Measurements from ENCODE around the gene TMEM269.

Gene TMEM269

DNA sequence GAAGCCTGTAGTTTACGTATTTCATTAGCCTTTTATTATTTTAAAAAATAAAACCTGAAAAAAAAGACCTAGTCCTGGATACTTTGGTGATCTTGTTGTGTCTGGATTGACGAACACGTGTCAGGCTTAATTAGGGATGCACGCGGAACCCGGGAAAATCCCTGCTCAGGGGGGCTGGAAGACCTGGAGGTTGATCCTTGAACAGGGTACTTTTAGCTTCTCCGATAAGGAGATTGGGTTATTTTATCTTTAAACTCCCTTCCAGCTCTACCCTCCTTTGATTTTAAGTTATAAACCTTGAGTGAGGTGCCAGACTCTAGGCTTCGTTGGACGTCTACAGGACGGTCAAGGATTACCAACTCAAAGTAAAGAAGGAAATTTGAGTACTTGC lies 61.1 kb downstream of the TMEM269 start:
- Histone ChIP-seq H3K36me3 (ENCODE audit: control insufficient read depth in 4 of 4, insufficient read depth in 4 of 4, low read length in 3 of 4) (peaks cover 7 to 48% (median 30%) of the 10 kb centered on the region in 4 experiments), H3K27me3 (replicated peaks in 2 of 5; ENCODE audit: control insufficient read depth in 4 of 5, insufficient read depth in 5 of 5, low read length in 4 of 5) (no peaks in the 10 kb centered on the region), H3K4me3 (ENCODE audit: control insufficient read depth in 1 of 7, extremely low read depth in 1 of 7, insufficient read depth in 4 of 7, low read depth in 2 of 7, low read length in 6 of 7) (peak overlapping the region; percentile 74 to 91 (median 85)), H3K9me3 (ENCODE audit: control extremely low read depth in 1 of 5, control insufficient read depth in 4 of 5, insufficient read depth in 2 of 5, low read depth in 1 of 5, low read length in 4 of 5) (peaks cover 0 to 3% (median 0%) of the 10 kb centered on the region in 5 experiments), H3K4me1 (ENCODE audit: control extremely low read depth in 1 of 4, control insufficient read depth in 4 of 4, insufficient read depth in 4 of 4, low read length in 3 of 4) (peaks cover 8 to 22% (median 16%) of the 10 kb centered on the region in 4 experiments), H3K27ac (ENCODE audit: insufficient read depth in 1 of 2, low read depth in 1 of 2, low read length in 2 of 2, poor library complexity in 1 of 2, severe bottlenecking in 2 of 2) (peak overlapping the region in 1 of 2 experiments; percentile 83)
- 2% methylated on average over 7 of the region's 10 CpGs for WGBS (ENCODE audit: insufficient coverage)
- POLR2A ChIA-PET: interaction anchor here (1.0 kb wide), 1 partner anchor 29 kb away, joined by 3 read pairs; the partner anchor contains the start of genes ERMAP and SVBP
- CTCF ChIA-PET: interaction anchor here (0.7 to 2.7 kb wide), 11 partner anchors 8 to 228 kb away, joined by 3 to 8 read pairs (median 3); partner anchors contain the start of genes C1orf50 and P3H1
- DNase-seq: no peak

- H3K27ac ChIP-seq (ENCODE audit: insufficient read depth in 1 of 2, low read depth in 1 of 2, low read length in 2 of 2, poor library complexity in 1 of 2, severe bottlenecking in 2 of 2): peak within 1 kb of the TSS; percentile 7 to 83
- peaks cover 8 to 22% (median 16%) of the 10 kb centered on the region in 4 experiments for H3K4me1 ChIP-seq (ENCODE audit: control extremely low read depth in 1 of 4, control insufficient read depth in 4 of 4, insufficient read depth in 4 of 4, low read length in 3 of 4)
- peaks cover 0 to 10% (median 3%) of the 10 kb centered on the region in 5 experiments for H3K9me3 ChIP-seq (ENCODE audit: control extremely low read depth in 1 of 5, control insufficient read depth in 4 of 5, insufficient read depth in 2 of 5, low read depth in 1 of 5, low read length in 4 of 5)
- no peaks in the 10 kb centered on the region for H3K27me3 ChIP-seq (replicated peaks in 2 of 5; ENCODE audit: control insufficient read depth in 4 of 5, insufficient read depth in 5 of 5, low read length in 4 of 5)
- whole genome bisulfite sequencing (ENCODE audit: insufficient coverage): 0% methylated on average over 47 of the region's 50 CpGs
- DNase-seq: peak; percentile 95 to 97 (median 97)
- H3K36me3 ChIP-seq (ENCODE audit: control insufficient read depth in 4 of 4, insufficient read depth in 4 of 4, low read length in 3 of 4): peaks cover 8 to 53% (median 34%) of the 10 kb centered on the region in 4 experiments
- peak within 1 kb of the TSS; percentile 74 to 91 (median 85) for H3K4me3 ChIP-seq (ENCODE audit: control insufficient read depth in 1 of 7, extremely low read depth in 1 of 7, insufficient read depth in 4 of 7, low read depth in 2 of 7, low read length in 6 of 7)
- CTCF ChIA-PET: interaction anchor here (0.7 to 2.7 kb wide), 11 partner anchors 8 to 227 kb away, joined by 3 to 8 read pairs (median 4); partner anchors contain the start of genes C1orf50 and P3H1
- POLR2A ChIA-PET: interaction anchor here (0.7 to 1.0 kb wide), 2 partner anchors 30 to 79 kb away, joined by 3 read pairs; partner anchors contain the start of genes C1orf50, ERMAP, P3H1 and SVBP
These were observed 61.7 kb downstream of the TMEM269 start, which contains the start of gene ZNF691 for GRCh38 chr1:42846257-42847110. Gene ZNF691, plus strand, starts transcription at chr1:42846613. Its CDS starts 3,046 bp downstream, at chr1:42849659.

DNA sequence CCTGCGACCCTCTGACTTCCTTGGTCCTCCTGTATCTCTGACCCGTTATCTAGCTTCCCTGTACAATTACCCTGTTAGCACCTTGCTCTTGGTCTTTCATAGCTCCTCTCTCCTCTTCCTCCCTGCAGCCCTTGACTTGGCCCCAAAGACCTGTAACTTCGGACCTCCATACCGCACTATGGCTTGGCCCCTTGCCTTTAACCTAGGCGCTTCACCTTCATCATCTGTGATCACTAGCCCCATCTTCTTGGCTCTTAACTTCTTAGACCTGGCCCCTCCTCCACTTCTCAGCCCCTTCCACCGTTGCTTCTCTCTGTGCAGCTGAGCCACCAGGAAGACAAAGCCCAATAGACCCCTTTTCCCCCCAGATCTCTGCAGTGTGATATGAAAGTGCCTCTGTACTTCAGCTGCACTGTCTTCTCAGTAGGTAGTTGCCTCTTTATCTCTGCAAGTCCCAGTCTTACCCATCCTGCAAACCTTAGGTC lies 62.4 kb downstream of the TMEM269 start:
- H3K27me3 ChIP-seq (replicated peaks in 2 of 5; ENCODE audit: control insufficient read depth in 4 of 5, insufficient read depth in 5 of 5, low read length in 4 of 5): no peaks in the 10 kb centered on the region
- peaks cover 7 to 53% (median 37%) of the 10 kb centered on the region in 4 experiments for H3K36me3 ChIP-seq (ENCODE audit: control insufficient read depth in 4 of 4, insufficient read depth in 4 of 4, low read length in 3 of 4)
- peaks cover 8 to 22% (median 16%) of the 10 kb centered on the region in 4 experiments for H3K4me1 ChIP-seq (ENCODE audit: control extremely low read depth in 1 of 4, control insufficient read depth in 4 of 4, insufficient read depth in 4 of 4, low read length in 3 of 4)
- ChIA-PET POLR2A (interaction anchor here (0.6 to 0.7 kb wide), 2 partner anchors 80 to 192 kb away, joined by 3 read pairs; partner anchors contain the start of genes C1orf50 and P3H1), CTCF (interaction anchor here (0.6 to 2.7 kb wide), 8 partner anchors 11 to 1153 kb away, joined by 3 to 8 read pairs (median 4); no protein-coding TSS in a partner anchor)
- peak in 1 of 3 donors; percentile 12 for DNase-seq
- WGBS (ENCODE audit: insufficient coverage): 9% methylated on average over 6 of the region's 6 CpGs
- peak overlapping the region; percentile 7 to 83 for H3K27ac ChIP-seq (ENCODE audit: insufficient read depth in 1 of 2, low read depth in 1 of 2, low read length in 2 of 2, poor library complexity in 1 of 2, severe bottlenecking in 2 of 2)
- H3K9me3 ChIP-seq (ENCODE audit: control extremely low read depth in 1 of 5, control insufficient read depth in 4 of 5, insufficient read depth in 2 of 5, low read depth in 1 of 5, low read length in 4 of 5): peaks cover 0 to 16% (median 6%) of the 10 kb centered on the region in 5 experiments
- H3K4me3 ChIP-seq (ENCODE audit: control insufficient read depth in 1 of 7, extremely low read depth in 1 of 7, insufficient read depth in 4 of 7, low read depth in 2 of 7, low read length in 6 of 7): peak overlapping the region; percentile 74 to 91 (median 85)

GRCh38 chr1:42847721-42848460 lies 63.1 kb downstream of the TMEM269 start:
- ChIA-PET CTCF (interaction anchor here (0.6 to 1.3 kb wide), 5 partner anchors 14 to 1153 kb away, joined by 3 to 5 read pairs (median 3); no protein-coding TSS in a partner anchor), POLR2A (interaction anchor here (0.6 kb wide), 2 partner anchors 192 to 216 kb away, joined by 3 read pairs; no protein-coding TSS in a partner anchor)
- Histone ChIP-seq H3K4me1 (ENCODE audit: control extremely low read depth in 1 of 4, control insufficient read depth in 4 of 4, insufficient read depth in 4 of 4, low read length in 3 of 4) (peaks cover 8 to 22% (median 16%) of the 10 kb centered on the region in 4 experiments), H3K27me3 (replicated peaks in 2 of 5; ENCODE audit: control insufficient read depth in 4 of 5, insufficient read depth in 5 of 5, low read length in 4 of 5) (no peaks in the 10 kb centered on the region), H3K9me3 (ENCODE audit: control extremely low read depth in 1 of 5, control insufficient read depth in 4 of 5, insufficient read depth in 2 of 5, low read depth in 1 of 5, low read length in 4 of 5) (peaks cover 0 to 18% (median 6%) of the 10 kb centered on the region in 5 experiments), H3K36me3 (ENCODE audit: control insufficient read depth in 4 of 4, insufficient read depth in 4 of 4, low read length in 3 of 4) (peaks cover 8 to 52% (median 35%) of the 10 kb centered on the region in 4 experiments), H3K4me3 (ENCODE audit: control insufficient read depth in 1 of 7, extremely low read depth in 1 of 7, insufficient read depth in 4 of 7, low read depth in 2 of 7, low read length in 6 of 7) (peak overlapping the region in 4 of 7 experiments; percentile 78 to 91 (median 84)), H3K27ac (ENCODE audit: insufficient read depth in 1 of 2, low read depth in 1 of 2, low read length in 2 of 2, poor library complexity in 1 of 2, severe bottlenecking in 2 of 2) (no peak overlapping the region)
- no peak for DNase-seq
- WGBS (ENCODE audit: insufficient coverage): no CpG with 5 or more reads among the region's 6 CpGs

DNA sequence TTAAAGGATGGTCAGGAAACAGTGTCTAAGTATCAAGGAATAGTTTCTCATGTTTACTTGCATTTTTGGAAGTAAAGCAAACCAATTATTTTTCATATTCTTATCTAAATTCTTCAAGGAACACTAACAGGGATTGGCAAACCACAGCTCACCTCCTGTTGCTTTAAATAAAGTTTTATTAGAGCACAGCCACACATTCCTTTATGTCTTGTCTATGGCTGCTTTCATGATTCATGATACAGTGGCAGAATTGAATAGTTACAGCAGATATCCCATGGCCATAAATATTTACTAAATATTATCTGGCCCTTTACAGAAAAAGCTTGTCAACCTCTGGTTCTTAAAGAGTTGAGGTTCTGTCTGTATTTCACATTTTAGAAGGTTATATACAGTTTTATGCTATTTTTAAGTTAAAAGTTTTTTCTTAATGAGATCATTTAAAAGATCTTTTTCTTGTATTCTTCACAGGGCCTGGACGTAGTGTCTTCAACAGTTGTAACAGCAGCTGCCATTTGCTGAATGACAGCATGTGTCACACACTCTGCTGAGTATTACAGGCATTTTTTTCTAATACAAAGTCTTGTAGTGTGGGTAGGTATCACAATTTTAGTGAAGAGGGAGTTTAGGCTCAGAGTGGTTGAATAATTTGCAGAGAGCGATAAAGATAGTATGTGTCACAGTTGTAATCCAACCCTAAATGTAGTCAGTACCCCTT lies 64.2 kb downstream of the TMEM269 start:
- POLR2A ChIA-PET: interaction anchor here (0.6 kb wide), 1 partner anchor 45 kb away, joined by 3 read pairs; no protein-coding TSS in a partner anchor
- H3K4me1 ChIP-seq (ENCODE audit: control extremely low read depth in 1 of 4, control insufficient read depth in 4 of 4, insufficient read depth in 4 of 4, low read length in 3 of 4): peaks cover 8 to 22% (median 16%) of the 10 kb centered on the region in 4 experiments
- 100% methylated on average over 1 of the region's 2 CpGs for whole genome bisulfite sequencing (ENCODE audit: insufficient coverage)
- H3K4me3 ChIP-seq (ENCODE audit: control insufficient read depth in 1 of 7, extremely low read depth in 1 of 7, insufficient read depth in 4 of 7, low read depth in 2 of 7, low read length in 6 of 7): no peak overlapping the region
- DNase-seq: no peak
- H3K36me3 ChIP-seq (ENCODE audit: control insufficient read depth in 4 of 4, insufficient read depth in 4 of 4, low read length in 3 of 4): peaks cover 8 to 42% (median 29%) of the 10 kb centered on the region in 4 experiments
- H3K27me3 ChIP-seq (replicated peaks in 2 of 5; ENCODE audit: control insufficient read depth in 4 of 5, insufficient read depth in 5 of 5, low read length in 4 of 5): no peaks in the 10 kb centered on the region
- CTCF ChIA-PET: no interaction called here
- H3K27ac ChIP-seq (ENCODE audit: insufficient read depth in 1 of 2, low read depth in 1 of 2, low read length in 2 of 2, poor library complexity in 1 of 2, severe bottlenecking in 2 of 2): no peak overlapping the region
- peaks cover 0 to 18% (median 6%) of the 10 kb centered on the region in 5 experiments for H3K9me3 ChIP-seq (ENCODE audit: control extremely low read depth in 1 of 5, control insufficient read depth in 4 of 5, insufficient read depth in 2 of 5, low read depth in 1 of 5, low read length in 4 of 5)

- DNase-seq: no peak
- CTCF ChIA-PET: no interaction called here
- H3K9me3 ChIP-seq (ENCODE audit: control extremely low read depth in 1 of 5, control insufficient read depth in 4 of 5, insufficient read depth in 2 of 5, low read depth in 1 of 5, low read length in 4 of 5): peaks cover 0 to 18% (median 6%) of the 10 kb centered on the region in 5 experiments
- no peaks in the 10 kb centered on the region for H3K27me3 ChIP-seq (replicated peaks in 2 of 5; ENCODE audit: control insufficient read depth in 4 of 5, insufficient read depth in 5 of 5, low read length in 4 of 5)
- peaks cover 8 to 22% (median 16%) of the 10 kb centered on the region in 4 experiments for H3K4me1 ChIP-seq (ENCODE audit: control extremely low read depth in 1 of 4, control insufficient read depth in 4 of 4, insufficient read depth in 4 of 4, low read length in 3 of 4)
- no peak overlapping the region for H3K27ac ChIP-seq (ENCODE audit: insufficient read depth in 1 of 2, low read depth in 1 of 2, low read length in 2 of 2, poor library complexity in 1 of 2, severe bottlenecking in 2 of 2)
- H3K4me3 ChIP-seq (ENCODE audit: control insufficient read depth in 1 of 7, extremely low read depth in 1 of 7, insufficient read depth in 4 of 7, low read depth in 2 of 7, low read length in 6 of 7): no peak overlapping the region
- H3K36me3 ChIP-seq (ENCODE audit: control insufficient read depth in 4 of 4, insufficient read depth in 4 of 4, low read length in 3 of 4): peaks cover 8 to 39% (median 28%) of the 10 kb centered on the region in 4 experiments
- POLR2A ChIA-PET: interaction anchor here (0.6 to 1.4 kb wide), 2 partner anchors 32 to 44 kb away, joined by 3 read pairs; partner anchors contain the start of gene SVBP
- WGBS (ENCODE audit: insufficient coverage): 100% methylated on average over 5 of the region's 5 CpGs
These were observed 65.2 kb downstream of the TMEM269 start for GRCh38 chr1:42849944-42850343.

Data from common myeloid progenitor, CD34-positive (primary cell).